ENCODE results near the gene THRA. TPM values are rescaled to one million over a fixed set of nuclear protein-coding genes. Genes with fewer than 3 reads are reported as not detected.

The THRA gene
- total RNA-seq, 1 experiment from 2014 or later = 16.3 TPM

DNA sequence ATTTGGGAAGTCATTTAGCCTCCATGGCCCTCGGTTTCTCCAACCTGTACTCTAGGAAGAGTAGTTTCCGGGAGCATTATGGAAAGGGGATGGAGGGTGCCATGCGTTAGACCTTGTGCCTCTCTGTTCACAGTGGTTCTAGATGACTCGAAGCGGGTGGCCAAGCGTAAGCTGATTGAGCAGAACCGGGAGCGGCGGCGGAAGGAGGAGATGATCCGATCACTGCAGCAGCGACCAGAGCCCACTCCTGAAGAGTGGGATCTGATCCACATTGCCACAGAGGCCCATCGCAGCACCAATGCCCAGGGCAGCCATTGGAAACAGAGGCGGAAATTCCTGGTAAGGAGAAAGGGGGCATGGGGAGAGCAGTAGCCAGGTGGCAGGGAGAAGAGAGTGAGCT is 21.7 kb downstream of the THRA start:
- DNase-seq (ENCODE audit: low read depth) = no peak

DNA sequence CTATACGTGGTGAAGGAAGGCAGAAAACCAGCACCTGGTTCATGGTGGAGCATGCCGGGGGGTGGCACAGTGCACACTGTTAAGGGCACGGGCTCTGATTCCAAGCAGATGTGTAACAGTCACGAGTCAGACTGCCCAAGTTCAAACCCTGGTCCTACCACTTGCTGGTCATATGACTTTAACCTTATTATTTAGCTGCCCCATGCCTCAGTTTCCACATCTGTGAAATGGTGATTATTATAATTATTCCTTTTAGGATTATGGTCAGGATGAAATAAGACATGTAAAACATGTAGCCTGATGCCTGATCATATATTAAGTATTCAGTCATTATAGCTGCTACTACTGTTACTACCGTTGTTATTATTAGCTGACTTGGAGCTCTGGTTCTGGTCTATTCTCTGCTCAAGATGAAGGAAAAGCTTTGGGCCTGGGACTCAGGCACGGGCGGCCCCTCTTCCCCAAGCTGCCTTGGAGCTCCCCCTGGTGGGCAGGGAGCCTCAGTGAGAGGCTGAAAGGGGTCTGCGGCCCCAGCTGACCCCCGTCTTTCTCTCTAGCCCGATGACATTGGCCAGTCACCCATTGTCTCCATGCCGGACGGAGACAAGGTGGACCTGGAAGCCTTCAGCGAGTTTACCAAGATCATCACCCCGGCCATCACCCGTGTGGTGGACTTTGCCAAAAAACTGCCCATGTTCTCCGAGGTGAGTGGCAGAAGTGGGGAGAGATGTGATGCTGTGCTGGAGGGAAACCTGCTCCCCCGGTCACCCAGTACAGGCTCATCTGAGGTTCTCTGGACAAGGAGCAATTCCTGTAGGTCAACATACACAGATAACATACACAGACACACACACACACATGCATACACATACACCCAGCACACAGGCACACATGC is 23.6 kb downstream of the THRA start:
- DNase-seq (ENCODE audit: low read depth) = no peak

DNA sequence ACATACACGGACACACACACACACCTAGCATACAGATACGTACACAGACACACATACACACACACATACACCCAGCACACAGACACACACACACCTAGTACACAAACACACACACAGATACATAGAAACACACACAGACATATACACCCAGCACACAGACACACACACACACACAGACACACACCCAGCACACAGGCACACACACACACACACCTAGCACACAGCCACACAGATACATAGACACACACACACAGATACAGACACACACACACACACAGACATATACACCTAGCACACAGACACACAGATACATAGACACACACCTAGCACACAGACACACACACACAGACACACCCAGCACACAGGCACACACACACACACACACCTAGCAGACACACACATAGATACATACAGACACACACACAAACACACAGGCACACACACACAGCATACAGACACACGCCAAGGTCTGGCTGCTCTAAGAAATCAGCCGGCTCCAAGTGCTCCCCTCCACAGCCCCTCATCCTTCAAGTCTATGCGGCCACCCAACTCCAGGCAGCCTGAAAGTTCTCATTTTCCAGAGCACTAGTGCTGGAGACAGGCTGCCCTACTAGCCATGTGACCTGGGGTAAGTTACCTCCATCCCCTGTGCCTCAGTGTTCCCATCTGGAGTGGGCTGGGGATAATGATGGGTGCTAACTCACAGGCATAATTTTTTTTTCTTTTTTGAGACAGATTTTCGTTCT is 24.5 kb downstream of the THRA start:
- DNase-seq (ENCODE audit: low read depth) = no peak

DNA sequence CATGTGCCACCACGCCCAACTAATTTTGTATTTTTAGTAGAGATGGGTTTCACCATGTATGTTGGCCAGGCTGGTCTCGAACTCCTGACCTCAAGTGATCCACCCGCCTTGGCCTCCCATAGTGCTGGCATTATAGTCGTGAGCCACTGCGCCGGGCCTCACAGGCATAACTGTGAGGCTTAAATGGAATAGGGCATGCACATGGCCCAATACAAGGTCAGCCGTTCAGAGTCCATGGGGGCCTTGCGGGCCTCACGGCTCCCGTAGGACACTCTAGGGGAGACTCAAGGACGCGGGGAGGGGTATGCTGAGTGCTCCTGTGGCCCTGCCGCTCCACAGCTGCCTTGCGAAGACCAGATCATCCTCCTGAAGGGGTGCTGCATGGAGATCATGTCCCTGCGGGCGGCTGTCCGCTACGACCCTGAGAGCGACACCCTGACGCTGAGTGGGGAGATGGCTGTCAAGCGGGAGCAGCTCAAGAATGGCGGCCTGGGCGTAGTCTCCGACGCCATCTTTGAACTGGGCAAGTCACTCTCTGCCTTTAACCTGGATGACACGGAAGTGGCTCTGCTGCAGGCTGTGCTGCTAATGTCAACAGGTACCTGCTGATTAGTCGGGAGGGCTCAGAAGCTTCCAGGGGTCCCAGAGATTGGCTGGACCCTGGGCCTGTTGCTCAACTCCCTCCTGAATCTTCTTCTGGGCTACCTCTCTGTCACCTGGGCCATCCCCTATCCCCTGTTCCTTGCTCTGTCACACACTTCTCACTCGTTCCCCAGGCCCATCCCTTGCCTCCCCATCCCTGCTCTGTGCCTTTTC is 25.3 kb downstream of the THRA start:
- no peak for DNase-seq (ENCODE audit: low read depth)

DNA sequence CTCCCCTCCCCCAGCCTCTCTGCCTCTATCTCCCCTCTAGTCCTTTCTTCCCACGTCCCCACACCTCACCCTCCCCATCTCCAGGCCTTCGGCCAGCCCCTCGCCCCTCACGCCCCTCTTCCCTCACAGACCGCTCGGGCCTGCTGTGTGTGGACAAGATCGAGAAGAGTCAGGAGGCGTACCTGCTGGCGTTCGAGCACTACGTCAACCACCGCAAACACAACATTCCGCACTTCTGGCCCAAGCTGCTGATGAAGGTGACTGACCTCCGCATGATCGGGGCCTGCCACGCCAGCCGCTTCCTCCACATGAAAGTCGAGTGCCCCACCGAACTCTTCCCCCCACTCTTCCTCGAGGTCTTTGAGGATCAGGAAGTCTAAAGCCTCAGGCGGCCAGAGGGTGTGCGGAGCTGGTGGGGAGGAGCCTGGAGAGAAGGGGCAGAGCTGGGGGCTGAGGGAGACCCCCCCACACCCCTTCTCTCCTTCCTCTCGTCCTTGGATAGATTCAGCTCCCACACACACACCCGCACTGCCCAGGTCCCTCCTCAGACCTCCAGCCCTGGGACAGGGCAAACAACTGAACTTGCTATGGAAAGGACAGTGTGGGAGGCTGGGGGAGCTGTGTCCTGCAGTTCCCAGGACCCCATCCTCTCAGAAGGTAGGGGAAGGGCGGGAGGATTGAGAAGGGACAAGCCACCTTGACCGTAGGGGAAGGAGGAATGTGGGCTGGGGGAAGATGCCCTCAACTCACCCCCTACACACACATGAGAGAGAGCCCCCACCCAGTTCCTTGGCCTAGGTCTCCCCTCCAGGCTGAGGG is 26.5 kb downstream of the THRA start:
- DNase-seq (ENCODE audit: low read depth) = no peak

DNA sequence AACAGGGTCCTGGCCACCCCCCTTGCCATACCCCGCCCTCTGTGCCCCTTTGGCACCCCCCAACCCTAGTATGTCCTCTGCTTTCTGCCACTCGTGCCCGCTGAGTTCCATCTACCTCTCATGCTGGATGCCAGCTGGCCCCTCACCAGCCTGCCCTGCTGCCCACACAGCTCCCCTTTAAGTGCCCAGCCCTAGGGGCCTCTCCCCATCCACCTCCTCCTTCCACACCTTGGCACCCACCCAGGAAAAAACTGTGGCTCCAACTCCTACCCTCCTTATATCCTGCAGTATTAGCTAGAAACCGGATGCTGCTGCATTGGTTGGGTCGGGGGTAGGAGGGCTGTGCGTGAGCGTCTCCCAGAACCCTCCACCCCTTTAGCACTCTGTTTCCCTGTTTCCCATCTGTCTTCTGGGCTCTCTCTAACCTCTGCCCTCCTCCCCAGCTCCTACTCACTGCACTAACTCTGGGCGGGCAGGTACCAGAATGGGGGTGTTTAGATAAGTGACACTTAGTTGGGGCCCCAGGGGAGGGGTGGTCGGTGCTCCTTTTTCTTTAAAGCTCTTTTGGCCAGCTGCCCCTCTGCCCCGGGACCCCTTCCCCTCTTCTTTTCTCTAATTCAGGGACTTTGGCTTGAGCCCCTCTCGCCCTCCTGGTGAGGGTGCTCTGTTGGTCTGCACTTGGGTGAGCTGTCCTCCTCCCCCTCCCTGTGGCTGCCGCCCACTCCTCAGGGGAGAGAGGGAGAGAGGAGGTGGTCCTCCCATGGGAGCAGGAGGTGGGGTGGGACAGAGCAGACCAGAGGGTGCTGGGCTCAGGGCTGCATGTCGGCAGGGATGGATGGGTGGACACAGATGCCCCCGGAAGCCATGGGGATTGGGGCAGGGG is 27.7 kb downstream of the THRA start:
- DNase-seq (ENCODE audit: low read depth) = no peak

DNA sequence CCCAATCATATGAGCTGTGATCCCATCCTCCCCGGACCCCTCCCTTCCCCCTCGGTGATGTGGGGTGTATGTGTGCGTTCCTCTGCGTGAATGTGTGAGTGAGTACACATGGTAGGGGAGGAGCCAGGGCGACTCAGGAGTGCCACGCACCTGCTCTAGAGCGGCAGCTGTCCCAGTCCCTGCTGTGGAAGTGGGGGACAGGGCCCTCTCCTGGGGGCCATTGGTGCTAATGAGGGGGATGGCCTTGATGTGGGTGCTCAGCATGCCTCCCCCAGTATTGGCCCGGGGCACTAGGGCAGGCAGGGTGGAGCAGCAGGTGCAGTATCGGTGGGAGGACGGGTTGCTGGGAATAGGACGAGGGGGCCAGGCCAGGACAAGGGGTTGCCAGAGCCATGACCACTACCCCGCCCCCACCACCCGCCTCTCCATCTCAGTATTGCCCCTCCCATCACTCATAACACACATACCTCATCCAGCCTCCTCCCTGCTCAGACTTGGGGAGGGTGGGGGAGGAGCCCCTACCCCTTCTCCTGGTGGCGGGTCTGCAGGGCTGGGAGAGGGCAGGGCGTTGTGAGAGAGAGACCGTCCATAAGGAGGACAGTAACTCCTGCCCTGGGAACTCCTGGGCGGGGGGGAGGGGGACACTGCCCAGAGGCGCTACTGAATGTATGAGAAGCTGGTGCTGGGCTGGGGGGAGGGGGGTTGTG is 29.1 kb downstream of the THRA start:
- DNase-seq (ENCODE audit: low read depth) = no peak

DNA sequence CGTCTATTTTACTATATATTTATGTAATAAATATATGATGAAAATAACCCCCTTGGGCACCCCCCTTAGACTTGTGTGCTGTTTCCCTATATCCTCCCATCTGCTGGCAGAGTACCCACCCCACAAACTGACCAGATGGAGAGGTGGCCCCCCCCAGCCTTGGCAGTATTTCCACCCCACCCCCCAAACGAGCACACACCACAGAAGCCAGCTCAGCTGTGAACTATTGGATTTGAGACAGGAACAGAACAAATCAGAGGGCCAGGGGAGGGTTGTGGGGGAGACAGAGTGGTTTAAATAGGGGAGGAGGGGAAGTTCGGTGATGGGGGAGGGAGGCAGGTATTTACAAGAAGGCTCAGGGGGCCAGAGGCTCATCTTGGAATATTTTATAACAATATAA is 29.8 kb downstream of the THRA start:
- no peak for DNase-seq (ENCODE audit: low read depth)

DNA sequence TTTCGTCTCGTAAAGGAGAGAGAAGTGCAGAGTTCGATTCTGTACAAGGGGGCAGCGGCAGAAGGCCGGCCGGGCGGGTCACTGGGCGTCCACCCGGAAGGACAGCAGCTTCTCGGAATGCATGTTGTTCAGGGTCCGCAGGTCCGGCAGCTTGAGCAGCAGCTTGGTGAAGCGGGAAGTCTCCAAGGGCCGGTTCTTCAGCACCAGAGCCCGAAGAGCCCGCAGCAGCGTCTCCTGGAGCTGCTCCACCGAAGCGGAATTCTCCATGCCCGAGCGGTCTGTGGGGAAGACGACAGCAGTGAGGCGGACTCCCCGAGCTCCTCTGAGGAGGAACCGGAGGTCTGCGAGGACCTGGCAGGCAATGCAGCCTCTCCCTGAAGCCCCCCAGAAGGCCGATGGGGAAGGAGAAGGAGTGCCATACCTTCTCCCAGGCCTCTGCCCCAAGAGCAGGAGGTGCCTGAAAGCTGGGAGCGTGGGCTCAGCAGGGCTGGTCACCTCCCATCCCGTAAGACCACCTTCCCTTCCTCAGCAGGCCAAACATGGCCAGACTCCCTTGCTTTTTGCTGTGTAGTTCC is 30.3 kb downstream of the THRA start:
- no peak for DNase-seq (ENCODE audit: low read depth)

DNA sequence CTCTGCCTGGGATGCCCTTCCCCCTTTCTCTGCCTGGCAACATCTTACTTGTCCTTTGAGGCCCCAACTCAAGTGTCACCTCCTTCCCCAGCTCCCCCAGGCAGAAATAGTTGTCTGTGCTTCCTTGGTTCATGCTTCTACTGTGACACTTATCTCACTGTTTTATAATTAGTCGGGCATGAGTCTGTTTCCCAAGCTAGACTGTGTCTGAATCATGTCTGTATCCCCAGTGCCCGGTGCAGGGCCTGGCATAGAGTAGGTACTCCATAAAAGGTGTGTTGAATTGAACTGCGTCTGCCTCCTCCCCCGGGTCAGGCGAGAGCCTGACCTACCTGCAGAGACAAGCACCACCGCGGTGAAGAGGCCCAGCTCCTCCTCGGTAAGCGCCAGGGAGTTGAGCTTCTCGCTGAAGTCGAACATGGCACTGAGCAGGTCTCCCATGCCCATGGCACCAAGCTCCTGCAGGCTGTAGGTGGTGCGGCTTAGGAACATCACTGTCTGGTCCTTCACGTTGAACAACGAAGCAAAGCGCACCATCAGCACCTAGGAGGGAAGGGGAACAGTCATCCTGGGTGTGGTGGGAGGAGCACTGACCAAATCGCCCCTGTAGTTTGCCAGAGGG is 30.9 kb downstream of the THRA start:
- no peak for DNase-seq (ENCODE audit: low read depth)

DNA sequence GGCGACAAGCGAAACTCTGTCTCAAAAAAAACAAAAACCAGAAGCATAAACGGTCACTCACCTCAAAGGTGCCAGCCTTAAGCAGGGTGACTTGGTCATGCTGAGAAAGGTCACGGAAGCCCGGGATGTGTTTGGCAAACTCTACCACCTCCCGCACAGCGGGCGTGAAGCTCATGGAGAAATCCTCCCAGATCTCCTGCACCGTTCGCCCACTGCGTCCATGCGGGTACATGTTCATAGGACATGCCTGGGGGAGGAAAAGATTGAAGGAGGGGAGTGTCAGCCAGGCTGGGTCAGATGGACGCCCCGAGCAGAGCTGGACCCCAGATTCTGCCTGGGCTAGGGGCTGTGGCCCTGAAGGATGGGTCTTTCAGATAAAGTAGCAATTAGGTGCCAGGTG is 32.1 kb downstream of the THRA start:
- no peak for DNase-seq (ENCODE audit: low read depth)

DNA sequence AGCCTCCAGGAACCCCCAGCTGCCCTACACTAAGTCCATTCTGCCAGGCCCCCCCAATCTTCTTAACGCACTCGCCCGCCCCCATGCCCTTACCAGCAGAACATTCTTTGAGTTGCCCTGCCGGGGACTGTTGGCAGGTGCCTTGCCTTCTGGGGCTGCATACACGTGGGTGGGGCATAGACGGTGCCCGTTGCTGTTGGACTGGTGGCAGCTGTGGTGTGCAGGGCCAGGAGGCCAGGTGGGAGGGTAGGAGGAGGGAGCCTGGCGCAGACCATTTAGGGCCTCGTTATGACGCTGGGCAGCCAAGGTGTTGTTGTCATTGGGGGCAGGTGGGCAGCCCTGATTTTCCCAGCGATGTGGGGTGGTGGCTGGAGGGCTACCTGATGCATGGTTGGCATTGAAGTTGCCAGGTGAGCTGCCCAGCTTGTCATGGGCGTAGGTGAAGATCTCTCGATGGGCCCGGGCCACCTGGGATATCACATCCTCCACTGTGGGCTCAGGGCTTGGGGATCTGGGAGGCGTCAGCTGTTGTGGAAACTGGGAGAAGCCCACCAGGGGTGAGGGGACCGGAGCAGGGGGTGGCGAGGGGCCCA is 32.7 kb downstream of the THRA start:
- DNase-seq (ENCODE audit: low read depth) = no peak

DNA sequence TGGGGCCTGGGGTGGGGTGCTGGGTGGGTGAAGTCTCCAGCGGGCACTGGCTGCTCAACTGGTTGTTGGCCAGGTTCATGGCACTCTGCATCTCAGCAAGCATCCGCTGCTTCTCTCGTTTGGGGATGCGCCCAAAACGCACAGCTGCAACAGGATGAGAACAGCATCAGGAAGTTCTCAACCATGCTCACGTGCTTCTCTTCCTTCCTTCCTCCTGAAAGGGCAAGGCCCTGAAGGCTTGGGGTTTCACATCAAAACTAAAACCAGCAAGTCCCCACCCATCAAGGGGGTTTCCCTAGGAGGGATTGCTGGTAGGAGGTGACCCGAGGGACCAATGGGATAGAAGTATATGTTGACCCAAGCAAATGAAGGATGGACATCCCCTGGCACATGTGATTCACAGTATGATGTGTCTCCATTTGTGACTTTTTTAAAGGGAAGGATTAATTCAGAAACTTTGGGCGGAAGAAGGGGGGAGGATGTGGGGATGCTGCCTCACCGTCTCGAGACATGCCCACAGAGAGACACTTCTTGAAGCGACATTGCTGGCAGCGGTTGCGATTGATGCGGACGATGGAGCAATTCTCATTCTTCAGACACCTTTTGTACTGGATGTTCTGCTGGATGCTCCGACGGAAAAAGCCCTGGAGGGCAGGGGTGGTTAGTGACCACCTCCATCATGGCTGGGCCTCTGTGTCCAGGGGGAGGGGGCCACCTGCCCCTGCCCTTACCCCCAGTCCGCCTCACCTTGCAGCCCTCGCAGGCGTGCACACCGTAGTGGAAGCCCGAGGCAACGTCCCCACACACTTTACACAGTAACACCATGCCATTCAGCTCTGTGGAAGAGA is 33.4 kb downstream of the THRA start:
- DNase-seq (ENCODE audit: low read depth) = no peak

DNA sequence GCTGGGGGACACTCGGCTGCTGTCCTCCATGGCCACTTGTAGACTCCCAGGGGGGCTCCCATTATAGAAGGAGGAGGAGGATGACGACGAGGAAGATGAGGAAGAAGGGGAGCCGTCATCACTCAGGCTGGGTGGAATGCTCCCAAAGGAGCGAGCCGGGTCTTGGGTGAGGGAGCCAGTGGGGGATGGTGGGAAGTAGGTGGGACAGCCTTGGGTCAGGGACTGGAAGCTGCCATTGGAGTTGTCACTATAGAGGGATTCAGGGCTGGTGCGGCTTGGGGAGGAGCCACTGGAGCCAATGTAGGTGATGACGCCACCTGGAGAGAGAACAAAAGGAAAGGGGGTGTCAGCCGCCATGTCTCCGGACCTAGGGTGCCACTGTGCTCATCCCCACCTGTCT is 34.3 kb downstream of the THRA start:
- DNase-seq (ENCODE audit: low read depth) = no peak

DNA sequence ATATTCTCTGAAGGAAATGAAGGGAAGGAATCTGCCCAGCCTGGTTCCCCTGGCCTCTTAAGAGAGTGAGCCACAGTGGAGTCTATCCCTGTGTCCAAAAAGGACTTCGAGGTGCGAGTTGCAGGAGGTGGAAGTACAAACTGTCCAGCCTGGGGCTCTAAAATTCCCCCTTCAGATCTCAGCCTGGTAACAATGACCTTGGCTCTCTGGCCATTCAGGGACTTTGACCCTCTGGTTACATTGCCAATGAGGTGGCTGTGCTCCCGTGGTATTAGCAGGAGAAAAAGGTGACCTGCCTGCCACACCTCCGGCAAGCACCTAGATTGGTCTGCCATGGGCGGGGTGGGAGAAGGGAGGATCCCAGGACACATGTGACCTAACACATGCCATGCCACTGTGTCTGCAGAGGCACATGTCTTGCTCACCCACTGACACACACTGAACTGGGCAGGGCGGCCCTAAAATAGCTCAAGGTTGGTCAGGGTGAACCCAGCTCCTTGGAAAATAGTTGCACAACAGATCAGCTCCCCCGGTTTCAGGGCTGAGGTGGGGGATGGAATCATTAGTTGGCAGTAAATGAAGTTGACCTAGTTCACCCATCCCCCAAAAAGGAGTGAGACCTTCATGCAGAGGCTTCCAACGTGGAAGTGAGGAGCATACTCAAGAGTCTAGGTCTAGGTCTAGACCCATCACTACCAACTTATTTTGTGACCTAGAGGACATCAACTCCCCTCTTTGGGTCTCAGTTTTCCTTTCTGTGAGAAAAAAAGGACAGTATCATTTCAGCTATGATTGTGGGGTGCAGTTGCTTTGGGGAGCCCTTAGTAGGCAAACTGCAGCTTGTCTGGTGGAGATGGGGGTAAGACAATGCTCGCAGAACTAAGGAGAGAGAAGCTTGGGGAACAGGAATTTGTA is 35.4 kb downstream of the THRA start:
- DNase-seq (ENCODE audit: low read depth) = peak; percentile 64

DNA sequence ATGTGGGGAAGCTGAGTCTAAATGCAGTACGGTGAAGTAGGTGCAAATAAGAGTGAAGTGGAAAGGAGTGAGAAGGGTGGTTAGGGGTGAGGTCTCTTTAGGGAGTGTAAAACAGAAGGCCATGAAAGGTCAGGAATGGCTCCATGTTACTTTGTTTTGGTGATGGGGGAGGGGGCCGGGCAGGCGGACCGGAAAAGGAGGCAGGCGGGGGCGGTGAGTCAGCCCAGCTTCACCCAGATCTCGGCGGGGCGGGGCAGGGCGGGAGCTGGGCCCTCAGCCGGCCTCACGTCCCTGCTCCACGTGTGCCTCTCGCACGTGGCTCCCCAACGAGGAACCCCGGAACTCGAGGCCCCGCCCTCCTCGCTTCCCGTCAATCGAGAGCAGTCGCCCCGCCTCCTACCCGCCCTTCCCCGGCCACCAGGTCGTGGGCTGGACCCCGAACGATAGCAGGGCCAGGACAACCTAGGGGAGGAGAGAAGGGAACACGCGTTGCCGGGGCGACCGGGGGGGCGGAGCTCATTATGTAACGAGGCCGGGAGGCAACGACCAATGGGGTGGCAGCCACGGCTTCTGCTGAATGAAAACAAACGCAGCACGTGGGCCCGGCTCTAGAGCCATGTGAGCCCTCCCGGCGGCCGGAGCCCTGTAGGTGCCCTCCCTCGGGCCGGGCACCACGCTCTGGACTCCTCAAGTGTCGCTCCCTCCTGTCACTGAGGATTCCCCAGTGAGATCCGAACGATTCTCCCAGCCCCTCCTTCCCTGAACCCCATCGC is 36.3 kb downstream of the THRA start:
- peak; percentile 99 for DNase-seq (ENCODE audit: low read depth)
